NCI-H2029 treated with DMSO at 0.1 percent for 48 hours (cell line): ENCODE results near the gene GRAMD1B.

Experiments
- DNase-seq: peaks from one replicate; lab custom pipeline; 2025; lab: John Stamatoyannopoulos, UW

Gene GRAMD1B

GRCh38 chr11:123532131-123532530 is 102.1 kb downstream of the GRAMD1B start:
- DNase-seq = no peak

- DNase-seq = no peak
Measured at GRCh38 chr11:123535401-123535800, 105.3 kb downstream of the GRAMD1B start.

GRCh38 chr11:123536690-123537437 is 106.8 kb downstream of the GRAMD1B start:
- DNase-seq = no peak

GRCh38 chr11:123537726-123538125 is 107.7 kb downstream of the GRAMD1B start:
- no peak for DNase-seq

- DNase-seq = no peak
Measured at GRCh38 chr11:123543797-123544196, 113.7 kb downstream of the GRAMD1B start.

GRCh38 chr11:123544631-123545375 is 114.7 kb downstream of the GRAMD1B start:
- DNase-seq = peak; percentile 88

GRCh38 chr11:123545726-123546270 is 115.7 kb downstream of the GRAMD1B start:
- no peak for DNase-seq

GRCh38 chr11:123546515-123546914 is 116.4 kb downstream of the GRAMD1B start:
- no peak for DNase-seq

GRCh38 chr11:123547180-123547579 is 117.1 kb downstream of the GRAMD1B start:
- DNase-seq = no peak

GRCh38 chr11:123548774-123549173 is 118.7 kb downstream of the GRAMD1B start:
- DNase-seq = no peak

GRCh38 chr11:123549926-123550917 is 120.2 kb downstream of the GRAMD1B start:
- DNase-seq = no peak

- DNase-seq = no peak
Measured at GRCh38 chr11:123551079-123551478, 121.0 kb downstream of the GRAMD1B start.

GRCh38 chr11:123556633-123557032 is 126.6 kb downstream of the GRAMD1B start:
- no peak for DNase-seq

- no peak for DNase-seq
Measured at GRCh38 chr11:123558536-123559315, 128.7 kb downstream of the GRAMD1B start.

GRCh38 chr11:123559523-123559955 is 129.5 kb downstream of the GRAMD1B start:
- DNase-seq = no peak

GRCh38 chr11:123560006-123560405 is 129.9 kb downstream of the GRAMD1B start:
- peak; percentile 30 for DNase-seq

GRCh38 chr11:123561431-123561800 is 131.3 kb downstream of the GRAMD1B start:
- DNase-seq = no peak

GRCh38 chr11:123562158-123562557 is 132.1 kb downstream of the GRAMD1B start:
- no peak for DNase-seq

GRCh38 chr11:123562829-123563228 is 132.8 kb downstream of the GRAMD1B start:
- no peak for DNase-seq

- DNase-seq = no peak
Measured at GRCh38 chr11:123564221-123564620, 134.2 kb downstream of the GRAMD1B start.

- DNase-seq = no peak
Measured at GRCh38 chr11:123566852-123567251, 136.8 kb downstream of the GRAMD1B start.
